Ectodermal cell (in vitro differentiated cells): ENCODE results near the gene PEAR1.

Source experiments
- H3K27ac ChIP-seq: 2 replicates; pipeline ENCODE4 v1.7.0; 2013; ENCODE audit warnings: mild to moderate bottlenecking, low read depth, low read length; ENCODE audit not compliant: insufficient read depth, poor library complexity, severe bottlenecking
- H3K27me3 ChIP-seq: 2 replicates; pipeline ENCODE4 v1.7.0; 2013; ENCODE audit warnings: mild to moderate bottlenecking, low read length; ENCODE audit not compliant: insufficient read depth, control insufficient read depth, poor library complexity, severe bottlenecking
- H3K36me3 ChIP-seq: one replicate; pipeline ENCODE4 v1.7.0; 2013; ENCODE audit warnings: low read length; ENCODE audit not compliant: control insufficient read depth, insufficient read depth
- H3K4me1 ChIP-seq: one replicate; pipeline ENCODE4 v1.7.0; 2013; ENCODE audit warnings: low read length; ENCODE audit not compliant: control insufficient read depth, insufficient read depth
- H3K4me3 ChIP-seq: 2 replicates; pipeline ENCODE4 v1.7.0; 2013; ENCODE audit warnings: low read depth, low read length, control low read depth; ENCODE audit not compliant: insufficient read depth
- H3K9me3 ChIP-seq: 2 replicates; pipeline ENCODE4 v1.7.0; 2013; ENCODE audit warnings: mild to moderate bottlenecking, low read length, moderate library complexity; ENCODE audit not compliant: control insufficient read depth
- WGBS, 2 experiments: methylation state at CpG; one replicate each; pipeline ENCODE4 v1.1.7; 2013; ENCODE audit warnings: missing lambda C conversion rate in 2 of 2; 5-methylcytosine and 5-hydroxymethylcytosine counted together

Gene PEAR1

DNA sequence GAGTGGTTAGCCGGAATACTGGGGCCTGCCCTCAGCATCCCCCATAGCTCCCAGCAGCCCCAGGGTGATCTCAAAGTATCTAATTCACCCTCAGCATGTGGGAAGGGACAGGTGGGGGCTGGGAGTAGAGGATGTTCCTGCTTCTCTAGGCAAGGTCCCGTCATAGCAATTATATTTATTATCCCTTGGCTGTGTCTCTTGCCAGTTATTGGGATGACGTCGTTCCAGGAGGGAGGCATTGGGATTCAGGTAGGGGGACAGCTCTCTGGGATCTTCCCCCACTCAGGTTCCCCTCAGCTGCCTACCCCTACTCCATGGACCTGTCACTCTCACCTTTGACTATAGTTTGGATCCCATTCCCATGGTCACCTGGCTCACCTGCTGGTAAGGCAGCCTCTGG, 11.9 kb upstream of the PEAR1 start:
- Histone ChIP-seq H3K9me3 (no peaks in the 10 kb centered on the region), H3K4me1 (peaks cover 20% of the 10 kb centered on the region), H3K27me3 (peaks cover 13% of the 10 kb centered on the region), H3K4me3 (no peak overlapping the region), H3K27ac (no peak overlapping the region), H3K36me3 (no peaks in the 10 kb centered on the region)
- 74 to 84% methylated on average over 4 of the region's 4 CpGs for WGBS, 2 experiments

DNA sequence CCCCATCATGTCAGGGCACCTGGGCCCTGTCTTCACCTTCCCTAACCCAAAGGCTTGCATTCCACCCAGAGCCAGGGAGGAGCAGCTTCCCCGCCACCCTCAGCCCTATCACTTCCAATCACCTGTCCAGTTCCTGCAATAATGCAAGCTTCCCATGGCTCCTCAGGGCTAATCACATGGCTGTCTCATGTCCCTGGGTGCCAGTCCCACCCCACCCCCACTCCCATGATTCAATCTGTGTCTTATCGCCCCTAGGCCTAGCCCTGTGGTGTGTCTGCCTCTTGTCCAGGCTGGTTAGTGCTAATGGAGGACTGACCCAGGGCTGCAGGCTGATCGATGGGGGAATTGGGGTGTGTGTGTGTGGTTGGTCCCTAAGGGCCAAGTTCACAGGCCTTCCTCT, 11.0 kb upstream of the PEAR1 start:
- Histone ChIP-seq H3K36me3 (no peaks in the 10 kb centered on the region), H3K9me3 (no peaks in the 10 kb centered on the region), H3K4me1 (peaks cover 26% of the 10 kb centered on the region), H3K27ac (no peak overlapping the region), H3K4me3 (no peak overlapping the region), H3K27me3 (peaks cover 9% of the 10 kb centered on the region)
- 84 to 88% methylated on average over 3 of the region's 3 CpGs for WGBS, 2 experiments

DNA sequence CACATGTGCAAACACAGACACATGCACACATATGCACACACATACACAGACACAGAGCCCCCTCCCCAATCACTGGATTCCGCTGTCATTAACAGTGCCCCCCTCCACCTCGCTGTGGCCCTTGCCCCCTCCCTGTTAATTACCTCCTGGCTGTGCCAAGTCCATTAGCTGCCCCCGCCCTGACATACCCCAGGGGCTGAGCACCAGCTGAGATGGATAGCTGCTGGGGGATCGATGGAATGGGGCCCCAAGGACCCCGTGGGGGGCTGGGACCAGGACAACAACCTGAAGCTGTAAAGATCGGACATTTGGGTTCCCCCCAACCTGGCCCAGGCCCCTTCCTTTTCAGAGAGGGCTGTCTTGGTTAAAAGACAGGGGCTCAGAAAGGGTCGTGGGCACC, 9.6 kb upstream of the PEAR1 start:
- peaks cover 30% of the 10 kb centered on the region for H3K4me1 ChIP-seq
- no peak overlapping the region for H3K4me3 ChIP-seq
- 79 to 80% methylated on average over 7 of the region's 7 CpGs for WGBS, 2 experiments
- H3K27me3 ChIP-seq: peaks cover 3% of the 10 kb centered on the region
- no peak overlapping the region for H3K27ac ChIP-seq
- no peaks in the 10 kb centered on the region for H3K36me3 ChIP-seq
- no peaks in the 10 kb centered on the region for H3K9me3 ChIP-seq

DNA sequence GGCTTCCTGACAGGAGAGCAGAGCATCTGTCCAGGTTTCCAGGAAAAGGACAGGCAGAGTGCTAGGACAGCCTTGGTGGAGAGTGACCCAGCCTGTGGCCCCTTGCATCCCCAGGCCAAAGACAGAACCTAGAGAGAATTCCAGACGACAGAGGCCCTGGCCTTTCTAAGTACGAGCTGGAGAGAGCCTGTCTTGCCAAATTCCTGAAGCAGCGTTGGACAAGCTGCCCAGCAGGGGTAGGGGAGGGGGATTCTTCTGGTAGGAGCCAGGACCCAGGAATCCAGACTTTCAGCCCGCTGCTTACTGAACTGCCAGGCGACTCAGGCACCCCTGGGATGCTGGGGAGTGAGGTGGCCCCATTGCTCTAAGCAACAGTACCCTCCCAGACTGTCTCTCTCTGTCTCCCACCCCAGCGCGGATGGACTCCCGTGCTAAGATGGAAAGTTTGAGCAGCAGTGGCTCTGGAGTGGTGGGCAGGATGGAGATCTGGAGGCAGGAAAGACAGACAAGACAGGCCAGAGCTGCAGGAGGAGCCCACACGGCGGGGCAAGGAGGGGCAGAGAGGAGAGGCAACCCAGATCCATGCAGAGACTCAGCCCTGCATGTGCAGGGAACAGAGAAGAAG, 8.8 kb upstream of the PEAR1 start:
- no peak overlapping the region for H3K27ac ChIP-seq
- peaks cover 3% of the 10 kb centered on the region for H3K27me3 ChIP-seq
- WGBS, 2 experiments: 32 to 33% methylated on average over 10 of the region's 10 CpGs
- no peak overlapping the region for H3K4me3 ChIP-seq
- H3K36me3 ChIP-seq: no peaks in the 10 kb centered on the region
- H3K9me3 ChIP-seq: no peaks in the 10 kb centered on the region
- H3K4me1 ChIP-seq: peaks cover 30% of the 10 kb centered on the region

DNA sequence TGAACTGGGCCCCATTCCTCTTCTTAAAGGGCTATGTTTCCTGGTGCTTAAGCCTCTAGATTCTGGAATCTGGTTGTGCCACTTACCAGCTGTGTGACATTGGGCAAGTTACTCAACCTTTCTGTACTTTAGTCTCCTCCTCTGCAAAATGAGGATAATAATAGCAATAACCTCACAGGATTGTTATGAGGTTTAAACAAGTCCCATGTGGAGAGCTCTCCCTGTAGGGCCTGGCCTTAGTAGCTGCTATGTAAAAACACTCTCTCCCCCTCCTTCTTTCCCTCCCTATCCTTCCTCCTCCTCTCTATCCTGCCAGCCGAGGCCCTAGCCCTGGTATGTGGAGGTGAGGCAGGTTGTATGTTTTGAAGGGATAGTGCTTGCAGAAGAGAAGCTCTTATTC, 8.2 kb upstream of the PEAR1 start:
- H3K27me3 ChIP-seq: peaks cover 5% of the 10 kb centered on the region
- H3K4me3 ChIP-seq: no peak overlapping the region
- H3K4me1 ChIP-seq: peaks cover 30% of the 10 kb centered on the region
- H3K9me3 ChIP-seq: no peaks in the 10 kb centered on the region
- WGBS, 2 experiments: no CpG with 5 or more reads among the region's 1 CpG
- H3K36me3 ChIP-seq: no peaks in the 10 kb centered on the region
- no peak overlapping the region for H3K27ac ChIP-seq

DNA sequence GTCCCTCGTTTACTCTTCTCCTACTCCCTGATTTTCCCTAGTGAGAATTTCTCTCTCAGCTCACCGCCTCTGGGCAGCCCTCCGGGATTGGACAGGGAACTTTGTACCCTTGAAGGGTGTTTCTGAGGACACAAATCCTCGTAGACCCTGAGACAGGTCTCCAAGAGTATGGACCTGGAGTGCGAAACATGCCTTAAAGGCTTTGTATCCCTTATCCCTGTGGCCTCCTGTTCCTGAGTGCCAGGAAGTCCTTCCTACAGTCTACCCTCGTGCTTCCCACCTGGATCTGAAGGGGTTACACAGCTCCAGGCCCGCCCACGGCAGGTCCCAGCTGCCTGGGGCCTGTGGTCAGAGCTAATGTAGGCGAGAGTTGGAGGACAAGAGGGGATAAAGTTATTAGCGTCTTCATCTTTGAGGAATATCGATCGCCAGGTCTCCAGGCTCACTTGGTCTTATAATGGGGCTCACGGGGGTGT, 7.6 kb upstream of the PEAR1 start:
- no peak overlapping the region for H3K27ac ChIP-seq
- H3K4me1 ChIP-seq: peaks cover 30% of the 10 kb centered on the region
- no peak overlapping the region for H3K4me3 ChIP-seq
- peaks cover 11% of the 10 kb centered on the region for H3K27me3 ChIP-seq
- 66 to 68% methylated on average over 13 of the region's 13 CpGs for WGBS, 2 experiments
- H3K9me3 ChIP-seq: no peaks in the 10 kb centered on the region
- H3K36me3 ChIP-seq: no peaks in the 10 kb centered on the region

DNA sequence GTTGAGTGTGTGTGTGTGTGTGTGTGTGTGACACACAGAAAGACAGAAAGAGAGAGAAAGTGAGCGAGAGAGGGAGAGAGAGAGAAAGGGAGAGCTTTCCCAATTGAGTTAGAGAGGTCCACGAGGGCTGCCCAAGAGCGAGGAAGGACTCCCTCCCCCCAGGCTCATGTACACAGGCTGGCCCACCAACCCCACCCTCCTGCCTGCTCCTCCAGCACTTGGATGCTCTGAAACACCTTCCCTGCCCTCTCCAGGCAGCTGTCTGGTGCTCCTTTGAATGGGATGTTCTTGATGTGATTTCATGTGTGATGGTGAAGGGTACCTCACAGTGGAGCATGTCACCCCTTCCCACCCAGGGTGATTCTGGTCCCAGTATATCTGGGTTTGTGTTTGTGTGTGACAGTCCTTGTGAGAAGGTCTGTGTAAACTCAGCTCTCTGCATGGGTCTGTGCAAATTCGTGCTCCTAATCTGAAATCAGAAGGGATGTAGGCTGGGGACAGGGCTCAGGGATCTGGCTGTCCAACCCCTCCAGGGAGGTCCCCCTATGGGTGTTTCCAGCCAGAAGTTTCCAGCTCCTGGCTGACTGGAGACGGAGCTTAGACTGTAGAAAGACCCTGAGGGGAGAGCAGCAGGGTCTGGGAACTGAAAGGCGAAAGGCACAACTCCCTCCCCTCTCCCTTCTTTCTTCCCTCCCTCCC, 6.8 kb upstream of the PEAR1 start:
- peaks cover 20% of the 10 kb centered on the region for H3K27me3 ChIP-seq
- H3K4me1 ChIP-seq: peaks cover 30% of the 10 kb centered on the region
- 37 to 40% methylated on average over 5 to 6 of the region's 6 CpGs for WGBS, 2 experiments
- no peaks in the 10 kb centered on the region for H3K36me3 ChIP-seq
- no peak overlapping the region for H3K4me3 ChIP-seq
- no peaks in the 10 kb centered on the region for H3K9me3 ChIP-seq
- H3K27ac ChIP-seq: no peak overlapping the region

DNA sequence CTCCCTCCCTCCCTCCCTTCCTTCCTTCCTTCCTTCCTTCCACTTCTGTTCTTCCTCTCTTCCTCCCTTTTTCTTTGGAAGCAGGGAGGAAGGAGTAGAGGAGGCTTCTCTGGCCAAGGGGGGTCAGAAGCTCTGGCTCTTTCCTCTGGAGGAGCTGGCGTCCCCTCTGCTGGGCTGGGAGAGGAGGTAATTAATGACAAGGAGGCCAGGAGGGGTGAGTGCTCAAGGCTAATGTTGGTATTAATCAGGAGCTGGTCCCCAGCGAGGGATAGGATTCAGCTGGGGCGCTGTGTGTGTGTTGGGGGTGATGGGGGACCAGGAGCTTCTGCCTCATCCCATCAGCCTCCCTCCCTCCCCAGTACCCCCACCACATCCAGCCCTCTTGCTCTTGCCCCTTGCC, 6.2 kb upstream of the PEAR1 start:
- Histone ChIP-seq H3K9me3 (no peaks in the 10 kb centered on the region), H3K4me3 (no peak overlapping the region), H3K4me1 (peaks cover 30% of the 10 kb centered on the region), H3K27me3 (peaks cover 25% of the 10 kb centered on the region), H3K27ac (no peak overlapping the region), H3K36me3 (no peaks in the 10 kb centered on the region)
- 15 to 19% methylated on average over 2 to 3 of the region's 3 CpGs for WGBS, 2 experiments

DNA sequence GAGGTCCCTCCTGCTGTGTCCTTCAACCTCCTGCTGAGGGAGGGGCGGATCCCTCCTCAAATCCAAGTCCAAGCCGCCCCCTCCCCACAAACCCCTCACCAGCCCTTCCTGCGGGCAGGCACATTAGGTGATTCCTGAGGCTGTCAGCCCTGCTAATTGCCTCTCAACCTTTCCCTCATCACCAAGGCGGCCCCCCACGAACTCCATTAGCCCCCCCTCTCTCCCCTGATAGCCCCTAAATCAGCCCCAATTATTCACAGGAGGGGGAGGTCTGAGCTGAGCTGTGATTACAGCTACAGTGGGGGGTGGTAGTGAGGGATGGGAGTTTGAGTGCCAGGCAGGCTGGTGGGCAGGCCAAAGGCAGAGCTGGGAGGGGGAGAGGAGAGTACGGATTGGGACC, 5.8 kb upstream of the PEAR1 start:
- peaks cover 30% of the 10 kb centered on the region for H3K4me1 ChIP-seq

DNA sequence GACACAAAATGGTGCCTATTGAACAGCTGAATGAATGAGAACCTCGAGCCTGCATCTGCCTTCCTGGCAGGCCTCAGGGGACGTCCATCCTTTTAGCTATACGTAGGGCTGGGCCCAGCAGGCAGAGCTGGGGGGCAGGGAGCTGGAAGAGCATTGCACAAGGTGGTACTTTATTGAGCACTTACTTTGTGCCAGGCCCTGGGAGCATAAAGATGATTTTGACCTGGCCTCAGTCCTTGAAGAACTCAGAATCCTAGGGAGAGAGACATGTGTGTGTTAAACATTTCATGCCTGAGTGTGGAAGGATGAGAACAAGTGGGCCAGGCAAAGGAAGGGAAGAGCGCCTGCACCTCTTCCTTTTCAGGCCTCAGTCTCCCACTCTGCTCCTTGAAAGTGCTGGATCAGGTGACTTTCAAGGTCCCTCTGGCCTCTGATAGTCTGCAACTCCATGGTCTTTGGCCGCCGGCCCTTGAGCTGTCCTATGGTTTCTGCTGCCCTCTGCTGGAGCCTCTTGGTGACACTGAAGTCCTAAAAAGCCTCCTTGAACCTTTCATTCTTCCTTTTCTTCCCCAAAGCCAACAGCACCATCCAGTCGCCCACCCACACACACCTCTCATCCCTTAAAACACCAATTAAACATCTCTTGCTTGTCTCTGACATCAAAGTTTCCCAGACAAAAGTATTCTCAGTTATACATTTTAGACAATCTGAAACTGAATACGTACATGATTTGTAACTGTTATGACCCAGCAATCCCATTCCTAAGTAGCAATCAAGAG, 3.5 kb upstream of the PEAR1 start:
- Histone ChIP-seq H3K9me3 (no peaks in the 10 kb centered on the region), H3K27me3 (peaks cover 48% of the 10 kb centered on the region), H3K36me3 (no peaks in the 10 kb centered on the region), H3K27ac (no peak overlapping the region), H3K4me3 (no peak overlapping the region), H3K4me1 (peaks cover 17% of the 10 kb centered on the region)
- WGBS, 2 experiments: 46 to 50% methylated on average over 8 of the region's 8 CpGs

More for the DNA sequence above, 5.8 kb upstream of the PEAR1 start:
- Histone ChIP-seq H3K4me3 (no peak overlapping the region), H3K36me3 (no peaks in the 10 kb centered on the region), H3K27ac (no peak overlapping the region), H3K9me3 (no peaks in the 10 kb centered on the region), H3K27me3 (peaks cover 30% of the 10 kb centered on the region)
- WGBS, 2 experiments: 22 to 29% methylated on average over 6 of the region's 6 CpGs
